Left lung (tissue), 10 donors: ENCODE results near the gene SLC39A9. TPM values are rescaled to one million over a fixed set of nuclear protein-coding genes. Genes with fewer than 3 reads are reported as not detected.

Experiments used
- ATAC-seq: fragments of 200-7000 bp; cut with Tn5 transposase; one replicate; pipeline ENCODE4 v1.9.1; 2020; ENCODE audit warnings: moderate library complexity
- DNase-seq, 4 donors: peaks; one replicate each; pipeline ENCODE4 v3.0.0-alpha.2; 2013 to 2020
- H3K27ac ChIP-seq, 2 donors: fragments of 200-600 bp; sonication (generic) in 1 of 2; one replicate each; pipeline versions ENCODE4 v1.5.0 to v1.8.0; 2020 to 2021
- H3K27me3 ChIP-seq, 2 donors: fragments of 200-600 bp; sonication (generic) in 1 of 2; one replicate each; pipeline versions ENCODE4 v1.5.0 to v1.8.0; 2020 to 2021
- H3K36me3 ChIP-seq, 2 donors: fragments of 200-600 bp; sonication (generic) in 1 of 2; one replicate each; pipeline versions ENCODE4 v1.5.0 to v1.8.0; 2020 to 2021
- H3K4me1 ChIP-seq, 2 donors: fragments of 200-600 bp; one replicate each; pipeline ENCODE4 v1.8.0; 2021
- H3K4me3 ChIP-seq, 2 donors: fragments of 200-600 bp; sonication (generic) in 1 of 2; one replicate each; pipeline versions ENCODE4 v1.5.0 to v1.8.0; 2020 to 2021; ENCODE audit warnings: mild to moderate bottlenecking in 1 of 2
- H3K9me3 ChIP-seq, 2 donors: fragments of 200-600 bp; sonication (generic) in 1 of 2; one replicate each; pipeline versions ENCODE4 v1.5.0 to v1.8.0; 2020 to 2021
- intact Hi-C, 2 donors: fragments of 100-400 bp; cut with DNase I; formaldehyde crosslinking; loops; one replicate each; pipeline versions ENCODE4 v1.11.2 to v1.14.2; 2022
- polyA plus RNA-seq, 6 donors: library from polyadenylated mRNA; unstranded; fragments of 120-200 nt; gene quantifications; one replicate each; pipeline ENCODE4 v1.2.1, GENCODE V29; 2013; ENCODE audit not compliant: insufficient read length in 6 of 6
- total RNA-seq, 2 donors: library from RNA; stranded (reverse); fragmentation: NEBNext Ultra II Directional; extraction: Animal tissue kit (Norgen Biotek cat#: 25700); gene quantifications; one replicate each; pipeline ENCODE4 v1.2.1, GENCODE V29; 2021
- TF ChIP-seq, protein P1 (sequence below), 2 donors: fragments of 200-600 bp; sonication (generic) in 1 of 2; IDR thresholded peaks; one replicate each; pipeline versions ENCODE4 v1.5.0 to v1.8.0; 2021; ENCODE audit warnings: antibody characterized with exemption in 2 of 2
- donor health status: DM: no; HTN: yes; CAD: no.
- donor health status: DM: no; HTN: no; CAD: no.

SLC39A9 gene
- total and polyA plus RNA-seq, 8 donors, result 61.6 to 75.8 (median 68.3) TPM

GRCh38 chr14:69481815-69482568 is 83.5 kb downstream of the SLC39A9 start:
- TF ChIP-seq, protein P1, sequence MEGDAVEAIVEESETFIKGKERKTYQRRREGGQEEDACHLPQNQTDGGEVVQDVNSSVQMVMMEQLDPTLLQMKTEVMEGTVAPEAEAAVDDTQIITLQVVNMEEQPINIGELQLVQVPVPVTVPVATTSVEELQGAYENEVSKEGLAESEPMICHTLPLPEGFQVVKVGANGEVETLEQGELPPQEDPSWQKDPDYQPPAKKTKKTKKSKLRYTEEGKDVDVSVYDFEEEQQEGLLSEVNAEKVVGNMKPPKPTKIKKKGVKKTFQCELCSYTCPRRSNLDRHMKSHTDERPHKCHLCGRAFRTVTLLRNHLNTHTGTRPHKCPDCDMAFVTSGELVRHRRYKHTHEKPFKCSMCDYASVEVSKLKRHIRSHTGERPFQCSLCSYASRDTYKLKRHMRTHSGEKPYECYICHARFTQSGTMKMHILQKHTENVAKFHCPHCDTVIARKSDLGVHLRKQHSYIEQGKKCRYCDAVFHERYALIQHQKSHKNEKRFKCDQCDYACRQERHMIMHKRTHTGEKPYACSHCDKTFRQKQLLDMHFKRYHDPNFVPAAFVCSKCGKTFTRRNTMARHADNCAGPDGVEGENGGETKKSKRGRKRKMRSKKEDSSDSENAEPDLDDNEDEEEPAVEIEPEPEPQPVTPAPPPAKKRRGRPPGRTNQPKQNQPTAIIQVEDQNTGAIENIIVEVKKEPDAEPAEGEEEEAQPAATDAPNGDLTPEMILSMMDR (IDR thresholded peaks at IDR 0.05), result no peak
- no peak for DNase-seq
- Histone ChIP-seq H3K36me3 (no peaks in the 10 kb centered on the region), H3K27me3 (peaks cover 30 to 56% of the 10 kb centered on the region in 2 donors), H3K27ac (no peak overlapping the region), H3K4me1 (peaks cover 13 to 19% of the 10 kb centered on the region in 2 donors), H3K9me3 (no peaks in the 10 kb centered on the region), H3K4me3 (no peak overlapping the region)
- intact Hi-C loops, result no loop called here
- ATAC-seq, result no peak

- TF ChIP-seq, protein P1 (IDR thresholded peaks at IDR 0.05), result no peak
- H3K4me1 ChIP-seq, result peaks cover 13 to 19% of the 10 kb centered on the region in 2 donors
- intact Hi-C loops, result no loop called here
- H3K36me3 ChIP-seq, result no peaks in the 10 kb centered on the region
- no peaks in the 10 kb centered on the region for H3K9me3 ChIP-seq
- DNase-seq (peak in 3 of 4 donors; percentile 26 to 78 (median 55)), ATAC-seq (peak; percentile 62)
- no peak overlapping the region for H3K27ac ChIP-seq
- peaks cover 30 to 72% of the 10 kb centered on the region in 2 donors for H3K27me3 ChIP-seq
- H3K4me3 ChIP-seq, result peak overlapping the region; percentile 22 to 38
Observed at GRCh38 chr14:69483765-69484443, 85.4 kb downstream of the SLC39A9 start.

DNA sequence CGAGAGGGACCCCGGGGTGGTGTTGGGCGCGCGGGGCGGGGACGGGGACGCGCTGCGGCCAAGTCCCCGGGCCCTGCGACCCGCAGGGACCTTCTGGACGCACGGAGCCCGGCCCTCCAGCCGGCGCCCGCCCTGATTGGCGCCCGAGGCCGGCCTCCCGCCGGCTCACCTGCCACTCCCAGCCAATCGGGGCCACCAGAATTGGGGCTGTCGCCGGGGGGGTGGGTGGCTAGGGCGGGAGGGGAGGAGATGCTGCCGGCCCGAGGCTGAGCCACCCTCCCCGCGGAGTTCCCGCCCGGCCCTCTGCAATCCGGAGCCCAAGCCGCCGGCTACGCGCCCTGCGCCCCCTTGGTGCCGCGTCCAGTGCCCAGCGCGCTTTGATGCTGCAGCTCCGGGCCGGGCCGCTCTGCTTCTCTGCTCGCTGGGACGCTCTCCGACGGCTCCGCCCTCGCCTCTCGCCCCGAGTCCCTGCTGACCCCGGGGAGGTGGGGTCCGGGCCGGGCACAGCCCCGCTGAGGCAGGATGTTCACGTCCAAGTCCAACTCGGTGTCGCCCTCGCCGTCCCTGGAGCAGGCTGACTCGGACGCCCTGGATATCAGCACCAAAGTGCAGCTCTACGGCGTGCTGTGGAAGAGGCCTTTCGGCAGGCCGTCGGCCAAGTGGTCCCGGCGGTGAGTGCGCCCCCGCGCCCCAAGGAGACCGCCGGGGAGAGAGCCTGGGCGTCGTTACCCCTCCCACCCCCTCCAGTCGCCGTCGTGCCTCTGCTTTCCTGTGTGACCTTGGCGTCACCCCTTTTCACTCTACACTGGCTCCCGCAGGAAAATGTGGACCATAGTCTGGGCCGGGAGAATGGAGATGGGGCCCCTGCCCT is 86.2 kb downstream of the SLC39A9 start, which contains the start of gene PLEKHD1:
Gene PLEKHD1 (plus strand): TSS at position 285 of the 871 bp plus-strand sequence. CDS start 238 bp downstream, at position 523.
- TF ChIP-seq, protein P1 (IDR thresholded peaks at IDR 0.05), result no peak
- Histone ChIP-seq H3K27ac (no peak within 1 kb of the TSS), H3K9me3 (no peaks in the 10 kb centered on the region), H3K36me3 (no peaks in the 10 kb centered on the region), H3K4me3 (peak within 1 kb of the TSS; percentile 22 to 38), H3K4me1 (peaks cover 13 to 19% of the 10 kb centered on the region in 2 donors), H3K27me3 (peaks cover 30 to 72% of the 10 kb centered on the region in 2 donors)
- DNase-seq (peak in 2 of 4 donors; percentile 59 to 83), ATAC-seq (peak; percentile 95)
- intact Hi-C loops, result no loop called here

DNA sequence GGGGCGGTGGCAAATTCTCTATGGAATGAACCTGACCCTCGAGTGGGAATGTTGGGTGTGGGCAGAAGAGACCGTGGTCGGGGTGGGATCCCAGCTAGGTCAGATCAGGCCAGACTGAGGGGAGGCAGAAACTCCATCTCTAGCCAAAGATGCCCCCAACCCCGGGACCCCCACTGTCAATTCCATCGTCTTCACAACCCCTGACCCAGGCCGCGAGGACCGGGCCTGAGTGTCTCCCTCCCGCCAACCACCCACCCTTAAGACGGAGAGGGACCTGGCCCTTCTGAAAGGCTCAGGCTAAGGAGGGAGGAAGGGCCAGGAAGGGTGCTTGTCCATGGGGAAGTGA is 86.8 kb downstream of the SLC39A9 start:
- ATAC-seq, result no peak
- intact Hi-C loops, result no loop called here
- TF ChIP-seq, protein P1 (IDR thresholded peaks at IDR 0.05), result no peak
- Histone ChIP-seq H3K27ac (no peak overlapping the region), H3K4me3 (no peak overlapping the region), H3K36me3 (no peaks in the 10 kb centered on the region), H3K9me3 (no peaks in the 10 kb centered on the region), H3K27me3 (peaks cover 30 to 72% of the 10 kb centered on the region in 2 donors), H3K4me1 (peaks cover 13 to 19% of the 10 kb centered on the region in 2 donors)
- no peak for DNase-seq
